DOHH2 (cell line): Measurements from ENCODE around the gene PNMA1.

Experiments
- EZH2phosphoT487 ChIP-seq: fragments of 200-600 bp; sonication (generic); IDR thresholded peaks from 2 replicates; pipeline ENCODE4 v1.6.1; 2017; ENCODE audit warnings: borderline replicate concordance, mild to moderate bottlenecking, antibody characterized with exemption, low read length, moderate library complexity, mixed read lengths
- TF ChIP-seq, protein P1 (sequence below): fragments of 200-600 bp; sonication (generic); IDR thresholded peaks from one replicate; pipeline ENCODE4 v1.5.1; 2014; ENCODE audit warnings: antibody characterized with exemption, mild to moderate bottlenecking, low read depth, low read length; ENCODE audit not compliant: poor library complexity, severe bottlenecking

GRCh38 chr14:73726025-73726961, 12.1 kb upstream of the PNMA1 start:
- TF ChIP-seq EZH2phosphoT487, result no peak
- TF ChIP-seq, protein P1, sequence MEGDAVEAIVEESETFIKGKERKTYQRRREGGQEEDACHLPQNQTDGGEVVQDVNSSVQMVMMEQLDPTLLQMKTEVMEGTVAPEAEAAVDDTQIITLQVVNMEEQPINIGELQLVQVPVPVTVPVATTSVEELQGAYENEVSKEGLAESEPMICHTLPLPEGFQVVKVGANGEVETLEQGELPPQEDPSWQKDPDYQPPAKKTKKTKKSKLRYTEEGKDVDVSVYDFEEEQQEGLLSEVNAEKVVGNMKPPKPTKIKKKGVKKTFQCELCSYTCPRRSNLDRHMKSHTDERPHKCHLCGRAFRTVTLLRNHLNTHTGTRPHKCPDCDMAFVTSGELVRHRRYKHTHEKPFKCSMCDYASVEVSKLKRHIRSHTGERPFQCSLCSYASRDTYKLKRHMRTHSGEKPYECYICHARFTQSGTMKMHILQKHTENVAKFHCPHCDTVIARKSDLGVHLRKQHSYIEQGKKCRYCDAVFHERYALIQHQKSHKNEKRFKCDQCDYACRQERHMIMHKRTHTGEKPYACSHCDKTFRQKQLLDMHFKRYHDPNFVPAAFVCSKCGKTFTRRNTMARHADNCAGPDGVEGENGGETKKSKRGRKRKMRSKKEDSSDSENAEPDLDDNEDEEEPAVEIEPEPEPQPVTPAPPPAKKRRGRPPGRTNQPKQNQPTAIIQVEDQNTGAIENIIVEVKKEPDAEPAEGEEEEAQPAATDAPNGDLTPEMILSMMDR, result no peak
